Transverse colon (tissue), 4 donors: ENCODE measurements around the gene PZP.

ENCODE experiments used
- CTCF ChIP-seq, 5 experiments: fragments of 200-600 bp in 3 of 5; fragments of 450-650 bp in 2 of 5; sonication (generic) in 3 of 5; IDR thresholded peaks; 1 replicate in 2 of 5; 2 replicates in 3 of 5; pipeline ENCODE4 v1.5.1; 2016 to 2017; ENCODE audit warnings: antibody characterized with exemption in 5 of 5, inconsistent platforms in 3 of 5, mild to moderate bottlenecking in 2 of 5, moderate library complexity in 1 of 5
- EP300 ChIP-seq: sonication (generic); formaldehyde crosslinking; IDR thresholded peaks from one replicate; pipeline ENCODE4 v1.6.1; 2017; ENCODE audit warnings: antibody characterized with exemption, low read depth
- POLR2A ChIP-seq: fragments of 450-650 bp; IDR thresholded peaks from one replicate; pipeline ENCODE4 v1.6.1; 2016; ENCODE audit warnings: antibody characterized with exemption, mild to moderate bottlenecking, moderate library complexity
- POLR2AphosphoS5 ChIP-seq, 3 donors: sonication (generic); formaldehyde crosslinking; IDR thresholded peaks; one replicate each; pipeline ENCODE4 v1.6.1; 2016; ENCODE audit warnings: antibody characterized with exemption in 3 of 3

- TF ChIP-seq CTCF (IDR thresholded peaks at IDR 0.05) (no peak), EP300 (no peak), POLR2A (no peak), POLR2AphosphoS5 (IDR thresholded peaks at IDR 0.05) (no peak)
These were observed 35.9 kb upstream of the PZP start for GRCh38 chr12:9243999-9244649.
